Measurements from ENCODE around the gene AACS. TPM values are rescaled to one million over a fixed set of nuclear protein-coding genes. Genes with fewer than 3 reads are reported as not detected.
"Not testable (repeated sequence)": the region's sequence is repeated elsewhere in the genome, so short reads cannot be mapped to it uniquely, and the experiment has no call there.

Gene AACS
- total RNA-seq = 10 to 100 TPM; 23.2 to 24.6 TPM

DNA sequence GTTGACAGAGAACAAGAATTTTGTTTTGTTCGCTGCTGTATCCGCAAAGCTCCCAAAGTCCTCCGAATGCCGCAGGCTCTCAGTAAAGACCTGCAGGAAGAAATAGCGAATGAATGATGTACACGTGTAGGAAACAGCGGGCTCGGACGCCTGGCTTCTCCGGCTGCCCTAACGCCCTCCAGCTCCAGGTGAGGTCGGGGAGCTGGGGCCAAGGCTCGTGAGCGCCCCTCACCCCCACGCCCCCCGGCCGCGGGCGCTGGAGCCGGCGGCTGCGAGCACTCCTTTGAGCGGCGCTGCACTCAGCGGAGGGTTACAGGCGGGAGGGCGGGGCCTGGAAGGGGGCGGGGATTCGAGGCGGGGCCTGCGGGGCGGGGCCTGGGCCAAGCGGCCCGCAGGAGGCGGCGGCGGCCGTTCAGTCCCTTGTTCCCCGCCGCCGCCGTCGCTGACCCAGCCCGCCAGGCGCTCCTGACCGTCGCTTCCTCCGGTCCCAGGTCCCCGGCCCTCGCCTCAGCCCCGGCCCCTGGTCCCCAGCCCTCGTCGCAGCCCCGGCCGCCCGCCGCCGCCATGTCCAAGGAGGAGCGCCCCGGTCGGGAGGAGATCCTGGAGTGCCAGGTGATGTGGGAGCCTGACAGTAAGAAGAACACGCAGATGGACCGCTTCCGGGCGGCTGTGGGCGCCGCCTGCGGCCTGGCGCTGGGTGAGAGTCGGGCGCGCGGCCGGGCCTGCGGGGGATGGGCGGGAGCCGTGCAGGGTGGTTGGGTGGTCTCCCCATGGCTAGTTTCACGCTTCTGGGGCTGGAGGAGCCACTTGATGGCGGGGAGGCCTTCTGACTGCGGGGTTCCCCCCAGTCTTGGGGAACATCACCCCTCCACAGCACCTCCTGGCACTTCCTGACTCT lies at the start of gene AACS:
Gene AACS (plus strand): TSS at position 415 of the 898 bp plus-strand sequence. CDS start 150 bp downstream, at position 565.
- H3K4me3 Mint-ChIP-seq = peak within 1 kb of the TSS; percentile 73
- peak within 1 kb of the TSS; percentile 30 for H3K27ac Mint-ChIP-seq
- peaks cover 2% of the 10 kb centered on the region for H3K27me3 Mint-ChIP-seq
- H3K4me1 Mint-ChIP-seq = peaks cover 13% of the 10 kb centered on the region
- ATAC-seq (replicated peaks) = peak; percentile 99
- no peaks in the 10 kb centered on the region for H3K9me3 Mint-ChIP-seq
- no peaks in the 10 kb centered on the region for H3K36me3 Mint-ChIP-seq (ENCODE audit: low read depth)

DNA sequence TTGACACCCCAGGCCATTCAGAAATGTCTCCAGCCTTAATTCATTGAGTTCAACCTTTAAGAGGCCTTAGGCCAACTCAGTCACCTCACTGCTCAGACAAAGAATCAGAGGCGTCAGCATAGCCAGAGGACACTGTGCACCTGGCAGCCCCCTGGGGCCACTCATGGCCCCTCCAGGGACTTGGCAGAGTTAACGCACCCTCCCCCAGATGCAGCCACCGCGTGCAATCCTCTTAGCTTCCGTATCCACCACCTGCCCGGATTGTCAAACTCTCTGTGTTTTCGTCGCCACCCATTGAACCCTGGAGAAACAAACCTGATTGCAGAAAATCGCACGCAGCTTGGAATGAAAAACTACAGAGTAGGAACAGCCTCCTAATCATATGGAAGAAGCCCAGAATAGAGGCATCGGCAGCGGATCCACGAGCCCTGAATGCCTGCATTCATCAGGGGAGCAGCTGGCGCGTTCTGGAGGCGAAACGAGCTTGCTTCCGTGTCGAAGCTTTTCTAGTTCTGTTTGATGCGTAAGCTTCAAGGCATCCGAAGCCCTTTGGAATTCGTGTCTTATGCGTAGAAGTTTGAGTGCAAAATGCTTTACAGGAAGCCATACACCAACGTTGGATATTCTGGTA lies 49.4 kb upstream of the AACS start:
- Mint-ChIP-seq H3K4me1 (no peaks in the 10 kb centered on the region), H3K9me3 (no peaks in the 10 kb centered on the region), H3K4me3 (no peak overlapping the region), H3K27me3 (no peaks in the 10 kb centered on the region), H3K36me3 (ENCODE audit: low read depth) (peaks cover 44% of the 10 kb centered on the region), H3K27ac (no peak overlapping the region)
- ATAC-seq (replicated peaks) = no peak

DNA sequence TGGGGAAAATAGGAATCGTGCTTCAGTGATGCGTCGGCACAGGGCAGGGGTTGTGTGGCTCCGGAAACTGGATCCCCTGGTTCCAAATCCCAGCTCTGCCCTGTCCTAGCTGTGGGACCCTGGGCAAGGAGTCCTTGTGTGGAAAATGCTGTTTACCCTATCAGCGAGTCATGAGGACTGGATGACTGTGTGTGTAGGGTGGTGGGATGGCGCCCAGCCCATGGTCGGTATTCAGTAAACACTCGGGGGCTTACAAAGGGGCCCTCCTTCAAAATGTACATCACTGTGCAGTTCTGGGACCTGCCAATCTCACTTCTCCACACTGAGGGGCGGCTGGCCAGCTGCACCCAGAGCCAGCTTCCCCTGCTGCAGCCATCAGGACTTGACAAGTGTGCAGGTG lies 47.4 kb upstream of the AACS start:
- H3K36me3 Mint-ChIP-seq (ENCODE audit: low read depth) = peaks cover 39% of the 10 kb centered on the region
- H3K9me3 Mint-ChIP-seq = no peaks in the 10 kb centered on the region
- H3K4me3 Mint-ChIP-seq = no peak overlapping the region
- H3K4me1 Mint-ChIP-seq = no peaks in the 10 kb centered on the region
- no peak overlapping the region for H3K27ac Mint-ChIP-seq
- no peaks in the 10 kb centered on the region for H3K27me3 Mint-ChIP-seq
- no peak for ATAC-seq (replicated peaks)

DNA sequence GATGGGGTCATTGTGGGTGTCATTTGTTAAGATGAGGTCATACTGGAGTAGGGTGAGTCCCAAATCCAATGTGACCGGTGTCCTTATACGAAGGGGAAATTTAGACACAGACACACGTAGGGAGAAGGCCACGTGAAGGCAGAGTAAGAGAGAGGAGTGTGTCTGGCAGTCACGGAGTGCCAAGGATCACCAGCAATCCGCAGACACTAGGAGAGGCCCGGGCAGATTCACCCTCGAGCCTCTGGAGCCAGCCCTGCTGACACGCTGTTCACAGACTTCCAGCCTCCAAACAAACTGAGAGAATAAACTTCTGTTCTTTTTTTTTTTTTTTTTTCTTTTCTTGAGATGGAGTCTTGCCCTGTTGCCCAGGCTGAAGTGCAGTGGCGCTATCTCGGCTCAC lies 46.9 kb upstream of the AACS start:
- Mint-ChIP-seq H3K27ac (no peak overlapping the region), H3K36me3 (ENCODE audit: low read depth) (peaks cover 33% of the 10 kb centered on the region), H3K4me1 (no peaks in the 10 kb centered on the region), H3K4me3 (no peak overlapping the region), H3K27me3 (no peaks in the 10 kb centered on the region), H3K9me3 (no peaks in the 10 kb centered on the region)
- ATAC-seq (replicated peaks) = no peak

GRCh38 chr12:125021096-125021495 lies 44.1 kb upstream of the AACS start:
- Mint-ChIP-seq H3K4me1 (no peaks in the 10 kb centered on the region), H3K9me3 (no peaks in the 10 kb centered on the region), H3K36me3 (ENCODE audit: low read depth) (peaks cover 29% of the 10 kb centered on the region), H3K27me3 (no peaks in the 10 kb centered on the region), H3K27ac (no peak overlapping the region), H3K4me3 (no peak overlapping the region)
- no peak for ATAC-seq (replicated peaks)

- no peaks in the 10 kb centered on the region for H3K4me1 Mint-ChIP-seq
- H3K27me3 Mint-ChIP-seq = no peaks in the 10 kb centered on the region
- ATAC-seq (replicated peaks) = no peak
- peaks cover 27% of the 10 kb centered on the region for H3K36me3 Mint-ChIP-seq (ENCODE audit: low read depth)
- no peaks in the 10 kb centered on the region for H3K9me3 Mint-ChIP-seq
- no peak overlapping the region for H3K4me3 Mint-ChIP-seq
- H3K27ac Mint-ChIP-seq = no peak overlapping the region
Observed at GRCh38 chr12:125021771-125022170, 43.5 kb upstream of the AACS start.

DNA sequence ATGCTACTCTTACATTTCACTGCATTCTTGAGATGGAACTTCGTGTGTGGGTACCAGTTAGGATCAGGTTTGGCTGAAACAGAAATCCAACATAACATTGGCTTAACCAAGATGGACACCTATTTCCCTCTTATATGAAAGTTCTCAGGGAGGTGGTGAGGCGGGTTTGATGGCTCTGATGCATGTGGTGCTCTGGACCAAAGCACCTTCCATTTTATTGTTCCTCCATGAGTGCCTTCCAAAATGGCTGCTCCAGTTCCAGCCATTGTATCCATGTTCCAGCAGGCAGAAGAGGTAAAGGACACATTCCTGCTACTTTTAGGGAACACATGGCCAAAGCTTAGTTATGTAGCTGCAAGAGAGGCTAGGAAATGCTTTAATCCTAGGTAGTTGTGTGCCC lies 42.2 kb upstream of the AACS start:
- Mint-ChIP-seq H3K36me3 (ENCODE audit: low read depth) (peaks cover 26% of the 10 kb centered on the region), H3K27ac (no peak overlapping the region), H3K27me3 (no peaks in the 10 kb centered on the region)

GRCh38 chr12:125024949-125025563 lies 40.2 kb upstream of the AACS start:
- no peak overlapping the region for H3K27ac Mint-ChIP-seq
- no peaks in the 10 kb centered on the region for H3K27me3 Mint-ChIP-seq
- H3K9me3 Mint-ChIP-seq = no peaks in the 10 kb centered on the region
- ATAC-seq (replicated peaks) = no peak
- H3K4me3 Mint-ChIP-seq = no peak overlapping the region
- no peaks in the 10 kb centered on the region for H3K4me1 Mint-ChIP-seq
- peaks cover 22% of the 10 kb centered on the region for H3K36me3 Mint-ChIP-seq (ENCODE audit: low read depth)

More for the DNA sequence above, 42.2 kb upstream of the AACS start:
- no peaks in the 10 kb centered on the region for H3K9me3 Mint-ChIP-seq
- no peak overlapping the region for H3K4me3 Mint-ChIP-seq
- no peak for ATAC-seq (replicated peaks)
- H3K4me1 Mint-ChIP-seq = no peaks in the 10 kb centered on the region

DNA sequence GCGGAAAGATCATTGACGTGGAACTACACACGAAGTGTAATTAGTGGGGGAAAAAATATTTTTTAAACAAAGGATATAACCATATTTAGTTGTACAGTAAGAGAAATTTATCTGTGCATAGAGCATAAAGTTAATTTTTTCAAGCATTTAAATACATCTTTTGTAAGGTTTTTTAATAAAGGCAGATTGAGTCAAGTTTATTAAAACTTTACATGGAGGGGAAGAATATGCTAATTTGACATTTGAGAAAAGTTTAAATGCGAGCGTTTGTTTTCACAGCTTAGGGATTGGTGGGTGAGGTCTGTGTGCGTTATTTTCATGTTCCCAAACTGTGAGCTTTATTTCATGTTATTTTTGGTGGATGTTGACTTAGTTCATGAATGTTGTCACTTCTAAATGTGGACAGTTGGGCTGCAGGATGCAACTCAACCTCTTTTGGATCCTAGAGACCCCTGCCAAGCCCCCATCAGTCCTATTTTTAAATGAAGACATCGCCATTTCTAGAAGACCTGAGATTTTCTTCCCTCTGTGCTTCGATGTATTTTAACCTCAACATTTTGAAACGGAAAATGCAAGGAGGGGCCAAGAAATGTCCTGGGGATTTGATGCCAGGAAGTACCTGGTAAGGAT lies 39.5 kb upstream of the AACS start:
- peaks cover 22% of the 10 kb centered on the region for H3K36me3 Mint-ChIP-seq (ENCODE audit: low read depth)
- ATAC-seq (replicated peaks) = no peak
- no peak overlapping the region for H3K27ac Mint-ChIP-seq
- no peaks in the 10 kb centered on the region for H3K27me3 Mint-ChIP-seq
- no peaks in the 10 kb centered on the region for H3K4me1 Mint-ChIP-seq
- H3K9me3 Mint-ChIP-seq = no peaks in the 10 kb centered on the region
- H3K4me3 Mint-ChIP-seq = no peak overlapping the region

DNA sequence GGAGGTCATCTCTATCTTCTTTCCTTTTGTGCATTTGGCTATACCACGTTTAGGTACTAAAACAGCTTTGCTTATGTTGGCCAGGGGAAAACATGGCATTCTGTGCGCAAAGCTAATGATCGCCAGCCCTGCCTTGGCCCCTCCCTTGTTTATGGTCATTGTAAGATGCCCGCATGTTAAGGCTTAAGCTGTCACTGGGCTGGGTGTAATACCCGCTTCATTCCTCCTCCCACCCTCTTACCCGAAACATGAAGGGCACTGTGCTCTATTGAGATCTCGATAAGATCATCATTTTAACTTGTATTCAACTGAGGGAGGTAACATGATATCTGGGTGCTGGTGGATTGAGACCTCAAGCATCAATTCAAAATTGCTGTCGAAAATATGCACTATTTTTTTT lies 37.1 kb upstream of the AACS start:
- peaks cover 16% of the 10 kb centered on the region for H3K36me3 Mint-ChIP-seq (ENCODE audit: low read depth)
- no peaks in the 10 kb centered on the region for H3K4me1 Mint-ChIP-seq
- no peak overlapping the region for H3K4me3 Mint-ChIP-seq
- H3K27me3 Mint-ChIP-seq = no peaks in the 10 kb centered on the region
- no peak overlapping the region for H3K27ac Mint-ChIP-seq
- ATAC-seq (replicated peaks) = no peak
- no peaks in the 10 kb centered on the region for H3K9me3 Mint-ChIP-seq

- Mint-ChIP-seq H3K27me3 (no peaks in the 10 kb centered on the region), H3K27ac (no peak overlapping the region), H3K36me3 (ENCODE audit: low read depth) (peaks cover 10% of the 10 kb centered on the region), H3K4me1 (no peaks in the 10 kb centered on the region), H3K4me3 (no peak overlapping the region), H3K9me3 (no peaks in the 10 kb centered on the region)
- no peak for ATAC-seq (replicated peaks)
Observed at GRCh38 chr12:125029761-125030358, 35.4 kb upstream of the AACS start.

DNA sequence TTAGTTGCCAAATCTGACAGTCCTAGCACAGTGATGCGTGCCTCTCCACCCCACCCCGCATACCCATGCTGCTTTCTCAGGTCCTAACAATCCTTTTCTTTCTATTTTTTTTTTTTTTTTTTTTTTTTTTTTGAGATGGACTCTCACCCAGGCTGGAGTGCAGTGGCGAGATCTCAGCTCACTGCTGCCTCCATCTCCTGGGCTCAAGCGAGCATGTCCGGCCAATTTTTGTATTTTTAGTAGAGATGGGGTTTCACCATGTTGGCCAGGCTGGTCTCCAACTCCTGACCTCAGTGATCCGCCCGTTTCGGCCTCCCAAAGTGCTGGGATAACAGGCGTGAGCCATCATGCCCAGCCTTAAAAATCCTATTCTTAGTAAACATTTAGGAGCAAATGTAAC lies 33.8 kb upstream of the AACS start:
- not testable (repeated sequence) for ATAC-seq (replicated peaks); H3K4me1 Mint-ChIP-seq; H3K36me3 Mint-ChIP-seq (ENCODE audit: low read depth); H3K27me3 Mint-ChIP-seq; H3K9me3 Mint-ChIP-seq; H3K4me3 Mint-ChIP-seq
- H3K27ac Mint-ChIP-seq = peak overlapping the region; percentile 62

GRCh38 chr12:125032466-125033152 lies 32.6 kb upstream of the AACS start:
- Mint-ChIP-seq H3K27me3 (no peaks in the 10 kb centered on the region), H3K4me3 (no peak overlapping the region), H3K36me3 (ENCODE audit: low read depth) (no peaks in the 10 kb centered on the region), H3K27ac (no peak overlapping the region), H3K4me1 (no peaks in the 10 kb centered on the region), H3K9me3 (no peaks in the 10 kb centered on the region)
- ATAC-seq (replicated peaks) = no peak

- Mint-ChIP-seq H3K4me1 (no peaks in the 10 kb centered on the region), H3K27ac (no peak overlapping the region), H3K27me3 (no peaks in the 10 kb centered on the region), H3K4me3 (no peak overlapping the region), H3K9me3 (no peaks in the 10 kb centered on the region), H3K36me3 (ENCODE audit: low read depth) (no peaks in the 10 kb centered on the region)
- no peak for ATAC-seq (replicated peaks)
Observed at GRCh38 chr12:125033288-125033687, 31.9 kb upstream of the AACS start.
